ENCODE data around the gene APC.
A peak's percentile ranks its signal among the peaks of the same experiment; 100 is the strongest.
"Not testable (repeated sequence)": the region's sequence is repeated elsewhere in the genome, so short reads cannot be mapped to it uniquely, and the experiment has no call there.

The APC gene

DNA sequence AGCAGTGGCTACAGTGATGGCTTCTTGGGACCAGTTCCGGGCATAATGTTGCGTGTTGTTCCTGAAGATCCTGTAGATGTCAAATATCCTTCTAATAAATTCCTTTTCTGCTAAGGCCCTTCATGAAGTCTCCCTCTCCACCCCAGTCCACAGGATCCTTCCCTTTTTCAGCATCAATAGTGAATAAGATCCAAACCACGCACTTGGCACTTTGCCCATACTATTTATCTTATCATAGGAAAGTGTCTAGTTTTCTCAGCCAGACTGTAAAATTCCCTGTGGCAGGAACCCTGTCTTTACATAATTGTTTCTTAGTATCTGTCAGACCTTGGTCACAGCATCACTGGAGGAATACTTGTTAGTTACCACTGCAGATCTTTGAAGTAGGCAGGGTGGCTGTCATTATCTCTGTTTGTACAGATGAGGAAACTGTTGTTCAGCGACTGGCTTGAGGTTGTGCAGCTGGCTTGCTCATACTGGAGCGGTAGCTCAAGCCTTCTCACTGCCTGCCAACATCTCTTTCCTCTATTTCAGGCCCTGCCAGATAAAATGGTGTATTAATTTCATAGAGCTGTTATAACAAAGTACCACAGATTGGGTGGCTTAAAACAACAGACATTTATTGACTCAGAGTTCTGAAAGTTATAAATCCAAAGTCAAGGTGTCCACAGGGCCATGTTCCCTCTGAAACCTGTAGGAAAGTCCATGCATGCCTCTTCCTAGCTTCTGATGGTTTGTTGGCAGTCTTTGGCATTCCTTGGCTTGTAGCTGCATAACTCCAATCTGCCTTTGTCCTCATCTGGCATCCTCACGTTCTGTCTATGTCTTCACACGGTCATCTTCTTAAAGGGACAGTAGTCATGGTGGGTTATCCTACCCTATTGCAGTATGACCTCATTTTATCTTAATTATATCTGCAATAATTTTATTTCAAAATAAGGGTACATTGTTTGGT lies 33.5 kb upstream of the APC start:
- no peak for ATAC-seq (replicated peaks; ENCODE audit: extremely low read depth, poor library complexity, severe bottlenecking)
- no peak for DNase-seq (ENCODE audit: low spot score in 2 of 2)
- Mint-ChIP-seq H3K27me3 (peaks cover 28% of the 10 kb centered on the region), H3K36me3 (ENCODE audit: insufficient read depth) (peaks cover 15% of the 10 kb centered on the region), H3K27ac (ENCODE audit: low read depth) (no peak overlapping the region), H3K4me1 (peaks cover 25% of the 10 kb centered on the region), H3K9me3 (no peaks in the 10 kb centered on the region), H3K4me3 (no peak overlapping the region)

DNA sequence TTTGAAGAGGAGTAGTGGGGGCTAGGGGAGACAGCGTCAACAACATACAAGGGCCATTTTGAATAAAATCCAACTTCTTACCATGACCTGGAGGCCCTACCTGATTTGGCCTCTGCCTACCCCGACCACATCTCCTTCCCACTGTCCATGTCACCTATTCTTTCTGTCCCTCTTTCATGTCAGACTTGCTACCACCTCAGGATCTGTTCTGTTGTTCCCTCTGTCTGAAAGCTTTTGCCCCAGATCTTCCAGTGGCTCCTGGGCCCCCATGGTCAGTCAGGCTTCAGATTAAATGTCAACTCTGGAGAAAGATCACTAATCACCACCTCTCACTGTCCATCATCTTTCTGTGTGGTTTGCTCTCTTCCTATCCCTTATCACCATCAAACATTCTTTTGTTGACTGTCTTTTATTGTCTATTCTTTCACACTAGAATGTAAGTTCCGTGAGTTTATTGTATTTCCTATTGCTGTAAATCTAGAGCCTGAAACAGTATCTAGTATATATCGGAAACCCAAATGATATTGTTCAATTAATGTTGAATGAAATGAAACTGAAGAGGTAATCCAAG lies 31.2 kb upstream of the APC start:
- H3K9me3 Mint-ChIP-seq = no peaks in the 10 kb centered on the region
- peak overlapping the region; percentile 90 for H3K27ac Mint-ChIP-seq (ENCODE audit: low read depth)
- peaks cover 13% of the 10 kb centered on the region for H3K27me3 Mint-ChIP-seq
- H3K36me3 Mint-ChIP-seq (ENCODE audit: insufficient read depth) = peaks cover 15% of the 10 kb centered on the region
- peaks cover 40% of the 10 kb centered on the region for H3K4me1 Mint-ChIP-seq
- DNase-seq (ENCODE audit: low spot score in 2 of 2) (no peak), ATAC-seq (replicated peaks; ENCODE audit: extremely low read depth, poor library complexity, severe bottlenecking) (no peak)
- H3K4me3 Mint-ChIP-seq = peak overlapping the region; percentile 92

GRCh38 chr5:112707187-112708102 lies 30.2 kb upstream of the APC start:
- DNase-seq (ENCODE audit: low spot score in 2 of 2) (peak; percentile 85 to 94), ATAC-seq (replicated peaks; ENCODE audit: extremely low read depth, poor library complexity, severe bottlenecking) (peak; percentile 96)
- H3K36me3 Mint-ChIP-seq (ENCODE audit: insufficient read depth) = peaks cover 15% of the 10 kb centered on the region
- no peaks in the 10 kb centered on the region for H3K9me3 Mint-ChIP-seq
- peaks cover 13% of the 10 kb centered on the region for H3K27me3 Mint-ChIP-seq
- H3K27ac Mint-ChIP-seq (ENCODE audit: low read depth) = peak overlapping the region; percentile 90
- H3K4me1 Mint-ChIP-seq = peaks cover 49% of the 10 kb centered on the region
- peak overlapping the region; percentile 92 for H3K4me3 Mint-ChIP-seq

DNA sequence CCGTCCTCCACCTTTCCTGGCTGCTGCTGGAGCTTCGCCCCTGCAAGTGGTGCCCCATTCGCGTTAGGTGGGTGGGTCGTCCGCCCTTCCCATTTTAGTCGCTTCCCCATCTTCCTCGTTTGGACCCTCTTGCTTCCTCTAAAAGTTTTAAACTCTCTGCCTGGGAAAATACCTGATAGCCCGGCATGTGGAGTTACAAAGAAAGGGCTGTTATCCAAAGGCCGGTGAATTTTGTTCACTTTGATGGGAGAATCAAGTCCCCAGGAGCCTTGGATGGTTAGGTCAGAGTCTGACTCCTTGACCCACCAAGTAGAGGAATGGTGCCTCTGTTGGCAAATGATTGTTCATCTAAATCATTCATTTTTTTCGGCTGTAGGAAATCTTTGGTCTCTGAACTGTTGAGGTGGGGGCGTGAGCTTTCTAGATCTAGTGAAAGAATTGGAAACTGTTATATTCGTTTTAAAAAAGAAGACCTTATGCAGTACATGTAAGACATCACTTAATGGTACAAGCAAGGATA lies 29.5 kb upstream of the APC start:
- Mint-ChIP-seq H3K4me3 (peak overlapping the region; percentile 92), H3K36me3 (ENCODE audit: insufficient read depth) (peaks cover 15% of the 10 kb centered on the region), H3K4me1 (peaks cover 54% of the 10 kb centered on the region), H3K9me3 (no peaks in the 10 kb centered on the region), H3K27me3 (peaks cover 12% of the 10 kb centered on the region), H3K27ac (ENCODE audit: low read depth) (peak overlapping the region; percentile 90)
- ATAC-seq (replicated peaks; ENCODE audit: extremely low read depth, poor library complexity, severe bottlenecking) (no peak), DNase-seq (ENCODE audit: low spot score in 2 of 2) (no peak)

GRCh38 chr5:112709416-112709815 lies 28.3 kb upstream of the APC start:
- peak overlapping the region; percentile 92 for H3K4me3 Mint-ChIP-seq
- ATAC-seq (replicated peaks; ENCODE audit: extremely low read depth, poor library complexity, severe bottlenecking) (no peak), DNase-seq (ENCODE audit: low spot score in 2 of 2) (no peak)
- no peaks in the 10 kb centered on the region for H3K9me3 Mint-ChIP-seq
- H3K27ac Mint-ChIP-seq (ENCODE audit: low read depth) = no peak overlapping the region
- peaks cover 55% of the 10 kb centered on the region for H3K4me1 Mint-ChIP-seq
- peaks cover 15% of the 10 kb centered on the region for H3K36me3 Mint-ChIP-seq (ENCODE audit: insufficient read depth)
- no peaks in the 10 kb centered on the region for H3K27me3 Mint-ChIP-seq

- ATAC-seq (replicated peaks; ENCODE audit: extremely low read depth, poor library complexity, severe bottlenecking) (no peak), DNase-seq (ENCODE audit: low spot score in 2 of 2) (no peak)
- Mint-ChIP-seq H3K27ac (ENCODE audit: low read depth) (no peak overlapping the region), H3K36me3 (ENCODE audit: insufficient read depth) (peaks cover 15% of the 10 kb centered on the region), H3K4me3 (no peak overlapping the region), H3K27me3 (no peaks in the 10 kb centered on the region), H3K4me1 (peaks cover 69% of the 10 kb centered on the region), H3K9me3 (no peaks in the 10 kb centered on the region)
Observed at GRCh38 chr5:112710896-112711295, 26.8 kb upstream of the APC start.

DNA sequence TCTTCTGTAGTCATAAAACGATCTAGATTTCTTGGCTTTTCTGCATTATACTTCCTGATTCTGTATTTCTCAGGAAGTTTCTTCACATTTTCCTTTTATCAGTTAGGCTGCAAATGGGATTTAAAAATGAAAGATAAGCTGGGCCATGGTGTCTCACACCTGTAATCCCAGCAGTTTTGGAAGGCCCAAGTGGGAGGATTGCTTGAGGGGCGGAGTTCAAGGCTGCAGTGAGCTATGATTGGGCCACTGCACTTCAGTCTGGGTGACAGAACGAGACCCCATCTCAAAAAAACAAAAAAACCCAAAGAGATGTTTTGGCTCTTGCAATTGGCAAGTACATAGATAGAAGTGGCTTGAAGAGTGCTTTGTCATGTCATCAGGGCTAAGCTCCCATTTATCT lies 26.2 kb upstream of the APC start:
- peaks cover 69% of the 10 kb centered on the region for H3K4me1 Mint-ChIP-seq

DNA sequence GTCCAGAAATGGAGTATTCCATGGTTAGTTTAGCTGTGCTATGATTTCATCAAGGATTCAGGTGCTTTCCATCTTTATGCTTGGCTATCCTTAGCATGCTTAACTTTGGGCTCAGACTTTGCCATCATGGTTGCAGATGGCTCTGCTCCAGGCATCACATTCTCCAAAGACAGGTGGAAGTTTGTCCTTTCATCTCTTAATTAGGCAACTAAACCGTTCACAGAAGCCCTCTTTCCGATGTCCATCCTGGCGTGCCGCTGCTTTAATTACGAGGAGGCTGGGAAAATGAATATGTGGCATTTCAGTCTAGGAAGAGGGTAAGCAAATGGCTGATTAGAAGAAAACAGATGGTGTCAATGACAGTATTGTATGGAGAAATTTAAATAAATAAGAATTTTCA lies 24.5 kb upstream of the APC start:
- Mint-ChIP-seq H3K36me3 (ENCODE audit: insufficient read depth) (peaks cover 2% of the 10 kb centered on the region), H3K27ac (ENCODE audit: low read depth) (no peak overlapping the region), H3K4me1 (peaks cover 71% of the 10 kb centered on the region), H3K4me3 (no peak overlapping the region), H3K27me3 (no peaks in the 10 kb centered on the region), H3K9me3 (no peaks in the 10 kb centered on the region)
- no peak for ATAC-seq (replicated peaks; ENCODE audit: extremely low read depth, poor library complexity, severe bottlenecking)
- no peak for DNase-seq (ENCODE audit: low spot score in 2 of 2)

More for the DNA sequence above, 26.2 kb upstream of the APC start:
- ATAC-seq (replicated peaks; ENCODE audit: extremely low read depth, poor library complexity, severe bottlenecking) (no peak), DNase-seq (ENCODE audit: low spot score in 2 of 2) (no peak)
- Mint-ChIP-seq H3K4me3 (no peak overlapping the region), H3K27me3 (no peaks in the 10 kb centered on the region), H3K27ac (ENCODE audit: low read depth) (no peak overlapping the region), H3K9me3 (no peaks in the 10 kb centered on the region), H3K36me3 (ENCODE audit: insufficient read depth) (peaks cover 15% of the 10 kb centered on the region)

- DNase-seq (ENCODE audit: low spot score in 2 of 2); ATAC-seq (replicated peaks; ENCODE audit: extremely low read depth, poor library complexity, severe bottlenecking); H3K36me3 Mint-ChIP-seq (ENCODE audit: insufficient read depth); H3K9me3 Mint-ChIP-seq; H3K4me3 Mint-ChIP-seq; H3K27ac Mint-ChIP-seq (ENCODE audit: low read depth); H3K27me3 Mint-ChIP-seq: not testable (repeated sequence)
- H3K4me1 Mint-ChIP-seq = peaks cover 69% of the 10 kb centered on the region
Observed at GRCh38 chr5:112716895-112717294, 20.8 kb upstream of the APC start.

GRCh38 chr5:112717506-112718082 lies 20.1 kb upstream of the APC start:
- Mint-ChIP-seq H3K27ac (ENCODE audit: low read depth) (no peak overlapping the region), H3K27me3 (no peaks in the 10 kb centered on the region), H3K4me1 (peaks cover 69% of the 10 kb centered on the region), H3K9me3 (no peaks in the 10 kb centered on the region), H3K36me3 (ENCODE audit: insufficient read depth) (no peaks in the 10 kb centered on the region), H3K4me3 (no peak overlapping the region)
- DNase-seq (ENCODE audit: low spot score in 2 of 2) (no peak), ATAC-seq (replicated peaks; ENCODE audit: extremely low read depth, poor library complexity, severe bottlenecking) (no peak)

GRCh38 chr5:112718344-112718743 lies 19.3 kb upstream of the APC start:
- H3K27ac Mint-ChIP-seq (ENCODE audit: low read depth) = no peak overlapping the region
- H3K36me3 Mint-ChIP-seq (ENCODE audit: insufficient read depth) = no peaks in the 10 kb centered on the region
- no peaks in the 10 kb centered on the region for H3K9me3 Mint-ChIP-seq
- no peaks in the 10 kb centered on the region for H3K27me3 Mint-ChIP-seq
- ATAC-seq (replicated peaks; ENCODE audit: extremely low read depth, poor library complexity, severe bottlenecking) = no peak
- no peak overlapping the region for H3K4me3 Mint-ChIP-seq
- peaks cover 73% of the 10 kb centered on the region for H3K4me1 Mint-ChIP-seq
- no peak for DNase-seq (ENCODE audit: low spot score in 2 of 2)

DNA sequence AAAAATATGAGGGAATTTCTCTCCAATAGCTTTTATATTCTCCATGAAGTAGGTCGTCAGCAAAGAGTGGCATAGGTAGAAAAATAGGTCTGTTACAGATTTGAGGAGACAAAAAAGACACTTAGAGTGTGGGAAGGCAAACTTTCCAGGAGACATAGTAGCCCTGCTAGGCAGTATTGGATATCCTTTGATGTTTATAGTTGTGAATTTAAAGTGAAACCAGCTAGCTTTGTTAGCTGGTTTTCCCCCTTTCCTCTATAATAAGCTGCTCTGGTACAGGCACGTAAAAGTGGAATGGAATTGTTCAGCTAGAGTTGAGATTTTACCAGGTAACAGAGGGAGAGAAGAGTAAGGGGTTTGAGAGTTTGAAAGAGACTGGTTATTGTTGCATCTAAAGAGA lies 17.1 kb upstream of the APC start:
- H3K27ac Mint-ChIP-seq (ENCODE audit: low read depth) = peak overlapping the region; percentile 2
- H3K4me1 Mint-ChIP-seq = peaks cover 73% of the 10 kb centered on the region
- no peak overlapping the region for H3K4me3 Mint-ChIP-seq
- H3K9me3 Mint-ChIP-seq = no peaks in the 10 kb centered on the region
- ATAC-seq (replicated peaks; ENCODE audit: extremely low read depth, poor library complexity, severe bottlenecking) (no peak), DNase-seq (ENCODE audit: low spot score in 2 of 2) (no peak)
- no peaks in the 10 kb centered on the region for H3K27me3 Mint-ChIP-seq
- H3K36me3 Mint-ChIP-seq (ENCODE audit: insufficient read depth) = no peaks in the 10 kb centered on the region

Measured in central memory CD8-positive, alpha-beta T cell (primary cell).